ENCODE results near the gene SNX22.

GRCh38 chr15:64111679-64112050, 39.9 kb upstream of the SNX22 start:
- no peak for TF ChIP-seq PRMT5 (CRISPR knock-in tag; IDR thresholded peaks at IDR 0.05)
- no peak for TF ChIP-seq TEAD4 (IDR thresholded peaks at IDR 0.05; ENCODE audit: low read length)
- TF ChIP-seq TEAD4 (CRISPR knock-in tag; IDR thresholded peaks at IDR 0.05; ENCODE audit: borderline replicate concordance), result no peak

All from K562 (cell line).